G401 (cell line): ENCODE results near the gene MEF2C. TPM values are rescaled to one million over a fixed set of nuclear protein-coding genes. Genes with fewer than 3 reads are reported as not detected.

Experiments
- DNase-seq: peaks from one replicate; pipeline ENCODE4 v3.0.0-alpha.2; 2015; ENCODE audit warnings: low spot score
- in situ Hi-C: cut with HindIII; loops from 2 replicates; pipeline ENCODE4 v1.10.0; 2016; ENCODE audit warnings: low sequenced_read_pairs, mixed read lengths
- total RNA-seq: library from RNA; depleted of rRNA; stranded (reverse); fragments of >200 nt; shearing (Covaris generic); gene quantifications from 2 replicates; pipeline ENCODE4 v1.2.3, GENCODE V29; 2014

MEF2C gene
- total RNA-seq, 1 experiment from 2014 or later = not detected

GRCh38 chr5:88687373-88687911 lies 195.5 kb downstream of the MEF2C start:
- in situ Hi-C loops = loop anchor here (25.0 kb wide), 1 partner anchor 550 kb away; no protein-coding TSS in a partner anchor
- DNase-seq = peak; percentile 95

GRCh38 chr5:88686726-88687125 lies 196.3 kb downstream of the MEF2C start:
- in situ Hi-C loops = loop anchor here (25.0 kb wide), 1 partner anchor 549 kb away; no protein-coding TSS in a partner anchor
- DNase-seq = no peak

- peak; percentile 75 for DNase-seq
- in situ Hi-C loops = loop anchor here (25.0 kb wide), 1 partner anchor 549 kb away; no protein-coding TSS in a partner anchor
Measured at GRCh38 chr5:88685591-88686541, 197.1 kb downstream of the MEF2C start.

GRCh38 chr5:88683506-88684135 lies 199.4 kb downstream of the MEF2C start:
- DNase-seq = peak; percentile 99
- in situ Hi-C loops = loop anchor here (25.0 kb wide), 1 partner anchor 546 kb away; no protein-coding TSS in a partner anchor

GRCh38 chr5:88682881-88683361 lies 200.1 kb downstream of the MEF2C start:
- in situ Hi-C loops = loop anchor here (25.0 kb wide), 1 partner anchor 546 kb away; no protein-coding TSS in a partner anchor
- DNase-seq = peak; percentile 50

- in situ Hi-C loops = loop anchor here (25.0 kb wide), 1 partner anchor 545 kb away; no protein-coding TSS in a partner anchor
- peak; percentile 10 for DNase-seq
Measured at GRCh38 chr5:88682131-88682530, 200.9 kb downstream of the MEF2C start.

GRCh38 chr5:88681211-88681803 lies 201.7 kb downstream of the MEF2C start:
- DNase-seq = peak; percentile 43
- in situ Hi-C loops = loop anchor here (25.0 kb wide), 1 partner anchor 544 kb away; no protein-coding TSS in a partner anchor

GRCh38 chr5:88680253-88681132 lies 202.5 kb downstream of the MEF2C start:
- peak; percentile 77 for DNase-seq
- in situ Hi-C loops = loop anchor here (25.0 kb wide), 1 partner anchor 543 kb away; no protein-coding TSS in a partner anchor

GRCh38 chr5:88679638-88680037 lies 203.3 kb downstream of the MEF2C start:
- peak; percentile 46 for DNase-seq
- in situ Hi-C loops = loop anchor here (25.0 kb wide), 1 partner anchor 542 kb away; no protein-coding TSS in a partner anchor

- peak; percentile 64 for DNase-seq
- in situ Hi-C loops = loop anchor here (25.0 kb wide), 1 partner anchor 542 kb away; no protein-coding TSS in a partner anchor
Measured at GRCh38 chr5:88678770-88679381, 204.1 kb downstream of the MEF2C start.

- in situ Hi-C loops = loop anchor here (25.0 kb wide), 1 partner anchor 541 kb away; no protein-coding TSS in a partner anchor
Measured at GRCh38 chr5:88677943-88678769, 204.8 kb downstream of the MEF2C start.

GRCh38 chr5:88677376-88677895 lies 205.5 kb downstream of the MEF2C start:
- in situ Hi-C loops = loop anchor here (25.0 kb wide), 1 partner anchor 540 kb away; no protein-coding TSS in a partner anchor

More at GRCh38 chr5:88677943-88678769, 204.8 kb downstream of the MEF2C start:
- no peak for DNase-seq

GRCh38 chr5:88676637-88677375 lies 206.2 kb downstream of the MEF2C start:
- no peak for DNase-seq
- in situ Hi-C loops = loop anchor here (25.0 kb wide), 1 partner anchor 540 kb away; no protein-coding TSS in a partner anchor

More at GRCh38 chr5:88677376-88677895, 205.5 kb downstream of the MEF2C start:
- no peak for DNase-seq

GRCh38 chr5:88675708-88676636 lies 207.0 kb downstream of the MEF2C start:
- in situ Hi-C loops = loop anchor here (25.0 kb wide), 1 partner anchor 539 kb away; no protein-coding TSS in a partner anchor
- peak; percentile 95 for DNase-seq
